ENCODE results near the gene ULBP1.
A peak's percentile ranks its signal among the peaks of the same experiment; 100 is the strongest.
"Not testable (repeated sequence)": the region's sequence is repeated elsewhere in the genome, so short reads cannot be mapped to it uniquely, and the experiment has no call there.

Gene ULBP1

DNA sequence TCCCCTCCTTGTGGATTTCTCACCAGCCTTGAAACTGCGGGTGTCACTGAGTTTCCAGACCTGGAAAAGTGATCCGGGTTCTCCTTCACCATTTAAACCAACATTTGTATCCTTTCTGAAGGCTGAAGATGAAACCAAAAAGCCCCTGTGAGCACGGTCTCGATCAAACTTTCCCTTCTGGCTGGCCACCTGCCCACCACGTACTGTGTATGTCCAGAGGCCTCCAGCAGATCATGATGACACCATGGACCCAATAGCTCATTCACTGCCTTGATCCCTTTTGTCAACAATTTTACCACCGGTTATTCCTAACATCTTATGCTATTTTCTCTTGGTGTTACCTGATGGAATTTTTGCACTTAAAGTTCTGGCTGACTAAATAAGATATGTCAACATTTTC is 15.6 kb downstream of the ULBP1 start:
- DNase-seq: no peak

DNA sequence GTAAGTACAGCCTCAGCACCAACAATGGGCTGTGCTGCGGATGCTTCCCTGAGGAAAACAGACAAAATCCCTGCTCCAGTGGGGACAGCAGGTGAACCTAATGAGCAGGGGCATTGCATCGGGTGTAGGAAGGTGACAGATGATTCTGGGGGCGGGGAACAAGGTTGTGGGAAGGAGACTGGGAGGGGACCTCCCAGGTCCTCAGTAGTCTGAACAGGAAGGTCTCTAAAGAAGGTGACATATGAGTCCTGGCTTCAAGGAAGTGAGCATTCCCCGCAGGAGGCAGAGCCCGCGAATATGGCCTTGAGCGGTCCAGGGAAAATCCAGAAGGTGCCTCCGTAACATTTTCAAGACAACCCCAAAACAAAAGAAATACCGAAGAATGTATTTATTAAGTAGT is 19.4 kb downstream of the ULBP1 start:
- DNase-seq: no peak

DNA sequence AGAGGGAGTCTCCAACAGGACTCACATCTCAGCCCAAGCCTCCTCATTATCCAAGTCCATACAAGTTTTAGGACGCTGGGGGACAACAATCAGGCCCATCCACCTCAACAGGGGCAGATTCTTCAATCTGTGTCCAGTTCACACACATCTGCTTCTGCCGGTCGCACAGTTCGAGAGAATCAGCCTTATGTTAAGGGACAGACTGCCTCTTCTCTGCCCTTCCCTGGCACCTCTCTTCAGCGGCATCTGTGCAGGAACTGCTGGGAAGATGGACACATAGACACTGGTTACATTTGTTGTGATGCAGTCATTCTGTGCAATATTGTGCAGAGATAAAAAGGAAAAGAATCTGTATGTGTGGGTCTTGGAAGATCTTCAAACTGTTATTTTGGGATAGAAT is 21.0 kb downstream of the ULBP1 start:
- DNase-seq: no peak

DNA sequence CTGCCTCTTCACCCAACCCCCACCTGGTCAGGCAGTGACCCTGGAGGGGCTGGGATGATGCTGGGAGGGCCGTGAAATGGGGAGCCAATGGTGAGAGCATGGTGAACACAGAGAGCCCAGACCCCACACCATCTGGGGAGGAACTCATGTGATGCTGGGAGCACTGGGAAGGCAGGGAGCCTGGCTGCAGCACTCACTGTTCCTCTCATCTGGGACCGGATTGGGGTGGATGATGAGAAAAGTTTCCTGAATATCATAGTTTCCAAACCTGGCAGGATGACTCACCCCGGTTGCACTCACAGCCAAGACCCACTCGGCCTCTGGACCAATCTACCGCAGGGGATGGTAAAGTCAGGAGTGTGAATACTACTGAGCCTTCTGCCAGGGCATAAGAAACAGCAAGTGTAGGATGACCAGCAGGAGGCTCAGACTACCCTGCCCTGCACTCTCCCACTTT is 21.8 kb downstream of the ULBP1 start:
- DNase-seq: no peak

DNA sequence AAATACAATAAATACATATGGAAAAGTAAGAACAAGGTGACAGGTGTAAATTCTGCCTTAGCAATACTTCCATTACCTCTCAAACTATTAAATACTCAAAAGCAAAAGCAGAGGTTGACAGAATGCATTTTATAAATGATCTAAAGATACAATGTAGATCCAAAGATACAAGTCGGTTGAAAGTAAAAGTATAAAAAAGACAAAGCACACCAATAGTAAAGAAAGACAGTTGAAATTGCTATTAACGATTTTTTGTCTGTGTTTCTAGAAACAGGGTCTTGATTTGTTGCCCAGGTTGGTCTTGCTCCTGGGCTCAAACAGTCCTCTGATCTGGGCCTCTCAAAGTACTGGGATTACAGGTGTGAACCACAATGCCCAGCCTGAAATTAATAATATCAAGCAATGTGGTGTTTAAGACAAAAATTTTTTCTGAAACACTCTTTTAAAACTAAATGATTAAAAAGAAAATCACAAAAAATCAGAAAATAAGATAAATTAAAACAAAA is 23.9 kb downstream of the ULBP1 start:
- no peak for DNase-seq

DNA sequence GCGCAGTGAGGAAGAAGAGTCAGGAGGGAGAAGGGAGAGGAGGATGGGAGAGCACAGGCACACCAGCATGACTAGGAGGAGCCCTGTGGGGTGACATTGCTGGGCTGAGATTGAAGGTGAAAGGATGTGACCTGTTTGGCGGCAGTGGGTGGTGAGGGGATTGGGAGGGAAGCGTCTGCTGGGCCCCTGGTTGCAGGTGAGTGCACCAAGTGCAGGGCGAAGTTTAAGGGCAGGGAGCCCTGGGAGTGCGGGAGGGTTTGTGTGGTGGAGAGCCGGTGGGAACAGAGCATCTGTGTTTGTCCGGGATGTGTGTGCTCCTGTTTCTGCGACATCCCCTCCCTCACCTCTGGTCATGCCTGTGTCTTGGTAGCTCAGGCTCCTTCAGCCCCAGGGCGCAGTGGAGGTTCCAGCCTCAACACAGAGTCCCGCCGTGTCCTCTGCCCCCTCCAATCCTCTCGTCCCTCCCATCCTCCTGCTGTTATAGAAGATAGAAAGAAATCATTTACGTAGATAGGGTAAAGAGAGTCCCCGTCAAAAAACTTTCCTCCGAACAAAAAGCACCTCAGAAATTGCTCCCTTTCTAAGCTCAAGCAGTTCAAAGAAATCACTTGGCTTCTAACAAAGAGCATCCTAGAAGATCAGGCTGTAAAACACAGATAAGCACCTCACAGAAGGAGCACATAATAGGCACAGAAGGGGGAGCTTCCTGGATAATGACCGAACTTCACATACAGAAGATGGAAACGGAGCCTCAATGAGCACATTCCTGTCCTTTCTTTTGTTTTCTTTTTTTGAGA is 25.0 kb downstream of the ULBP1 start:
- no peak for DNase-seq

DNA sequence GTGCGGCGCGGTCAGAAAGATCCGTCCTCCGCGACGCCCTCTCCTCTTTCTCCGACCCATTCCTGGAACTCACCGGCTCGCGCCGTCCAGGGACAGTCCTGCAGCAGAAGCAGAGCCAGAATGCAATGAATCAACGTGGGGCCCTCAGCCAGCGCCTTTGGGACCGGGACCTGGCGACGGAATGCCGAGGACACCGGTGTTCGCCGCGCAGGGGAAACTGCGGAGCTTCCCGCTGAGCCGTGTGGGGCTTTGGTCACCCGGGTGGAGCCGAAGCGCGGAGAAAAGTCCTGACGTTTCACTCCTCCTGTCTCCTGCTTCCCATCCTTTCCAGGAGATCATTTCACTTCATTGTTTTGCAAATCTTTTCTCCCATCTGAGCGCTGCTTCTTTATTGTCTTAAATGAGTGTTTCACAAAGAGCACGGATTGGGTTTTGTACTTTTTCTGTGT is 26.5 kb downstream of the ULBP1 start:
- DNase-seq: no peak

DNA sequence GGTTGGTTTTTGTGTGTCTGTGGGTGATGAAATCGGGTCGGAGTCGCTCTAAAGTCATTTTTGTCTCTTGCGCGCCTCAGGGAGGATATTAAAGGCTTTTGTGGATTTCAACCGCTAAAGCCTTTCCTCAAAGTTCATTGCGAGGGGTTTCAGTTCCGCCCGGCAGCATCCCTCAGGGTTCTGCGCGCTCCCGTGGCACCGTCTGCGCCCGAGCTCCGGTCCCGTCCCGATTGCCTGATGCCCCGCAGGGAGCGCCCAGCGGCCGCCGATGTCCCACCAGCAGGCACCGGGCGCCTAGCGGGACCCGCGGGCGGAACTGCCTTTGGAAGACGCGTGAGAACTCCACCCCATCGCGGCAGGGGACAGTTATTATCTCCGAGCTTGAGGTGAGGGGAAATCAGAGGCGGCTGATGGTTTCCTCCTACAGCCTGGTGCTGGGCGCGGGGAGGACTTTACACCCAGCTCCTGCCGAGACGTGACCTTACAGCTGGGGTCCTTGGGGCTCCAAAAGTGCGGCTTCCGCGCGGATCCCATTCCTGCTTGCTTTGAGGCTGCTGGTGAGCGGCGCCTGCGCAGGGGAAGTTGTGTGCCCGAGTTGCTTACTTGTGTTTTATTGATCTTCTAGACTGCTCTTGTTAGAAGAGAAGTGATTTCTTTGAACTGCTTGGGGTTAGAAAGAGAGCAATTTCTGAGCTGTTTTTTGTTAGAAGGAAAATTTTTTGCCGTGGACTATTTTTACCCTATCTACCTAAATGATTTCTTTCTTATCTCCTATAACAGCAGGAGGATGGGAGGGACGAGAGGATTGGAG is 27.1 kb downstream of the ULBP1 start:
- DNase-seq: no peak

DNA sequence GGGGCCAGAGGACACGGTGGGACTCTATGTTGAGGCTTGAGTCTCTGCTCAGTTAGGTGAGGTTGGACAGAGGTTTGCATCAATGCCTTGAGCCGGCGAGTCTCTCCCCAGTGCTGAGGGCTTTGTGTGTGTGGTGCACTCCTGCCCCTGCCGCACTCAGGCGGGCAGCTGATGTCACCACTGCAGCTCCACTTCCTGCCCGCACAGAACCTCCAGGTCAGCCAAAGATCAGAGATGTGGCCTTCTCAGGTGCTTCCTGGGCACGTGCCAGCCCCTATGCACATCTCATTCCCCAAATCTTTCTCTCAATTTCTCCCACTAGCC is 27.7 kb downstream of the ULBP1 start:
- DNase-seq: not testable (repeated sequence)

DNA sequence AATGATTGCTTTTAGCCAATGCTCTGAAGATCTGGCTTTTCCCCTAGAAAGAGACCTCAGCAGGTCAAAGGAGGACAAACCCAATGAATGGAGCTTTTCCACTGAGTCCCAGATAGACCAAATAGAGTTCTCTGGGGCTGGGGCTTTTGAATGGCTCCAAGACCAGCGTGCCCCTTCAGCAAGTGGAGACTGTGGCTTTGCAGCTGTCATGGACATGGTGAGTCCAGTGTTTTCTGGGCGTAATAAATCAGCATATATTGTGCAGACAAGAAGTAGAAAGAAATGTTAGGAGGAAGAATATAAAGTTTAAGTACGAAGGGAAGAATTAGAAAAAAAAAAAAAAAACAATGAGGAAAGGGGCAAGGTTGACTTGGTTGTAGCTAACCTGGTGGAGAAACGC is 28.1 kb downstream of the ULBP1 start:
- no peak for DNase-seq

DNA sequence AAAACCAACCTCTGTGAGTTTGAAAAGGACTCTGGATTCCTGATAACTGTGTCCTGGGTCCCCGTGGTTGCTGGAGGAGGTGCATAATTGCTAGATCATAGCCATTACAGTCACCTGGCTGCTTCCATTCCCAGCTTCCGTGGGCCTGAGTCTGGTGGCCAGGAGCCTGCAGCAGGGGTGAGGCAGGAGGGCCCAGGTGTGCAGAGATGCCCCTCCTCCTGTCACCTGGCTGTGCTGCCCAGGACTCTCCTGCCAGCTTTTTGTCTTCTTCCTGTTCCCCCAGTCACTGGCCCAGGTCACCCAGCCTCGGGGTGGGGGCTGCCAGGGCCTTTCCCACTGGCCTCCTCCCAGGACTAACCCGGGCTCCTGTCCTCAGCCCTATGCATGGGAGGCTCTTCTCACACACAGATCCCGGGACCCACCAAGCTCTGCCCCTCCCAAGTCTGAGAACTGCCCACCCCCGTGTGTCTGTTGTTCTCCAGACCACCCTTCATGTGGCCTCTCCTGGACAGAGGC is 31.6 kb downstream of the ULBP1 start:
- no peak for DNase-seq

DNA sequence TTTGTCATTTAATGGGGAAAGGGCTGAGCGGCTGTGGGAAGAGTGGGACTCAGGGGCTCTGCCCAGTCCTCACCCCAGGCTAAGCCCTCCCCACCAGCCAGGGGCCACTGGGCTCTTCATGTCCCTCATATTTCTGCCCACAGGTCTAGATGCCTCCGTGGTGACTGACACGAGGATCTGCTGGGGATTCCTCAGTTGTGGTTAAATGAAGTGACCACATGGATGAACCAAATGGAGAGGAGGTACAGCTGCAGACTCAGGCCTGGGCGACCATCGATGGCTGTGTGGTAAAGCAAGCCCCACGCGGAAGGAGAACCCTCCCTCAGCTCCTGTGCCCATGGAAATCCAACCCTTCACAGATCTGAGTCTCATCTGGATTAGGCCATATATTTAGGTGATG is 32.2 kb downstream of the ULBP1 start:
- DNase-seq: no peak

DNA sequence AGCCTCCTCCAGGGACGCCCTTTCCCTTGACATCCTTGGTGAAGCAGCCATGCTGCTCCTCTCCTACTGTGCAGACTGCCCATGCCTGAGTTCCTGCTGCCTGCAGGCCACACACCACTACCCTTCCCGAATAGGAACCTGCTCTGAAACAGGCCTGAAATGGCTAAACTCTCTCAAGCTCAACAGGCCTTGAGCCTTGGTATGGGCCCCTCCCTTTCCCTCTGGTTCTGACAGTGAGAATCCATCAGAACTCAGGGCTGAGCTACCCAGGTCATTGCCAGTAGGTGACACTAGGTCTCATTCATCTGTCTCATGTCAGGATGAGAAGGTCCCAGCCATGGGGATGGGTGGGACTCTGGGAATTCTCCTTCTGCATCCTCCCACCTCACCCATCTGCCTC is 35.9 kb downstream of the ULBP1 start:
- DNase-seq: no peak

DNA sequence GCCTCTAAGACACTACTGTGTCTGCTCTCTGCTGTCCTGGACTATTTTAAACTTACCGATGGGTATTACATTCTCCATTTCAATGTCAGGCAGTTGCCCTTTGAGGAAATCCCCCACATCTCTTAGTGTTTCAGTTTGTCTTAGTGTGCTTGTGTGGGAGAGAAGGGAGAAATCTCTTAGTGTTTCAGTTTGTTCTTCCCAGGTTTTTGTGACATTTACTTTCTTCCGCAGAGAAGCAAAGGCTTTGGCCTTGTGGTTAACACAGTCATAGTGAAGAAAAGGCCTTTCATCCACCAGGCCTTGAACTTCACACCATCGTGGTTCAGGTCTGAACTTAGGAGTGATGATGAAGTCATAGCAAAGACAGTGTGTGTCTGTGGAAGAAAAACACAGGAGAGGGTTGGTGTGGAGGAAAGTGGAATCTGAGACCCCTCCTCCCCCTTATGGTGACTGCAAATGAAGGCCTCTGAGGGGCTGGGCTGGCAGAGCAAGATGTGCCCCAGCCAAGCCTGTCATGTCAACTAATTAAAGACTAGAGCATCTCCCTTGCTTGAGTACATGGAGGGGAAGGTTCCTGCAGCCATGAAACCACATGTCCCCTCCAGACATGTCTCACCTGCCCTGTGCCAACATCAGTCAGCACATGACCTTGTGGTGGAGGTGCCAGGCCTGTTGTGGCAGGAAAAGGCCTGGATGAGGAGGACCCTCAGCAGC is 37.7 kb downstream of the ULBP1 start:
- DNase-seq: no peak

DNA sequence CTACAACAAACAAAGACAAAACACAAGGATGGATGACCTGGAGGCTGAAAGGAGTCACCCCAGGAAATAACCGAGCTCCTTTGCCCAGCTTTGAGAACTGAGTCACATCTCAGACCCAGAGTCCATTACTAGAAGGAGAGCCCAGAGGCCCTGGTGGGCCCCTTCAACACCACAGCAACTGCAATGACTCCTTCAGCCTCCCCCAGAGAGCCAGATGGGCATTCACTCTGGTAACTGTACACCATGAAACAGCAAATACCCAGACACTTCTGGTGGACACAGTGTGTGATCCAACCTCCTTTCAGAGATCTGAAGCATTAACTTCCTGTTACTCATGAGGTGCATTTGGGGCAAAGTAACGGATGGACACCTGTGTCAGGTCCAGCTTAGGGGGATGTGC is 39.0 kb downstream of the ULBP1 start:
- no peak for DNase-seq

DNA sequence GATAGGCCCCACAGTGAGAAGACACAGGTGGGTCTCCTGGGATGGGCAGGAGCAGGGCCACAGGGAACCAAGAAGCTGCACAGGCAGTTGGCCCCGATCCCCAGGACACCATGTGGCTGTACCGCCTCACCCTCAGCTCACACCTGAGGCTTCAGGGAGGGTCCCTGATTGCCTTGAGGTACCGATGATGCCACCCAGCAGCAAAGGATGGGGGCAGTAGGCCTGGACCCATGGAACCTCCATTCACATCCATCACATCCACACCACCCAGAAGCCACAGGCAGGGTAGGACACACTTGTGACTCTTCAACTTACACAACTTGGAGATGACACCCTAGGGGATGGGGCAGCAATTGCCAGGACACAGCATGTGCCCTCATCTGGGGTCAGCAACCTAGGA is 39.9 kb downstream of the ULBP1 start:
- not testable (repeated sequence) for DNase-seq

DNA sequence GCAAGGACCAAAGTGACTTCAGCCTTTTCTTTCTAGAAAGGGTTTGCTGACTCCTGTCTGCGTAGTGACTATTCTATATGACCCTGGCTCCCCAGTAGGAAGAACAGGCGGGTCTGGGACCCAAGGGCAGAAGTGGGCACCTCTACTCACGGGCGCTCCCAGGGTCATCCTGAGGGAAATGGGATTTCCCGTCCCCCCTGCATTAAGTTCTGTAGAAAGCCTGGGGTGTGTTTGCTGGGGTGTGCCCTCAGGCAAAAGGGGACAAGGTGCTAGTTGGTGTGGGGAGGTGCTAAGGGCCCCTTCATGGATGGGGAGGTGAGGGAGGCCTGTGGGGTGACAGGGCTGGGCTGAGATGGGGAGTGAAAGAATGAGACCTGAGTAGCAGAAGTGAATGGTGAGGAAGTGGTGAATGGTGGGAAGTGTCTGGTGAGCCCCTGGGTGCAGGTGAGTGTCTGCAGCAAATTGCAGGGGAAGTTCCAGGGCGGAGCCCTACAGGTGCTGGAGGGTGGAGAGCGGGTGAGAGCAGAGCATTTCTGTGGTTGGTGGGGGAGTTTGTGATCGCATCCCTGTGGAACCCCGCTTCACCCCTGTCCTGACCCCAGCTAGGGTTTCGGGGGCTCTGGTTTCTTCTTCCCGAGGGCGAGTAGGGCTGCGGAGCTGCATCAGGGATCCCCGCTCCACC is 40.5 kb downstream of the ULBP1 start:
- no peak for DNase-seq

DNA sequence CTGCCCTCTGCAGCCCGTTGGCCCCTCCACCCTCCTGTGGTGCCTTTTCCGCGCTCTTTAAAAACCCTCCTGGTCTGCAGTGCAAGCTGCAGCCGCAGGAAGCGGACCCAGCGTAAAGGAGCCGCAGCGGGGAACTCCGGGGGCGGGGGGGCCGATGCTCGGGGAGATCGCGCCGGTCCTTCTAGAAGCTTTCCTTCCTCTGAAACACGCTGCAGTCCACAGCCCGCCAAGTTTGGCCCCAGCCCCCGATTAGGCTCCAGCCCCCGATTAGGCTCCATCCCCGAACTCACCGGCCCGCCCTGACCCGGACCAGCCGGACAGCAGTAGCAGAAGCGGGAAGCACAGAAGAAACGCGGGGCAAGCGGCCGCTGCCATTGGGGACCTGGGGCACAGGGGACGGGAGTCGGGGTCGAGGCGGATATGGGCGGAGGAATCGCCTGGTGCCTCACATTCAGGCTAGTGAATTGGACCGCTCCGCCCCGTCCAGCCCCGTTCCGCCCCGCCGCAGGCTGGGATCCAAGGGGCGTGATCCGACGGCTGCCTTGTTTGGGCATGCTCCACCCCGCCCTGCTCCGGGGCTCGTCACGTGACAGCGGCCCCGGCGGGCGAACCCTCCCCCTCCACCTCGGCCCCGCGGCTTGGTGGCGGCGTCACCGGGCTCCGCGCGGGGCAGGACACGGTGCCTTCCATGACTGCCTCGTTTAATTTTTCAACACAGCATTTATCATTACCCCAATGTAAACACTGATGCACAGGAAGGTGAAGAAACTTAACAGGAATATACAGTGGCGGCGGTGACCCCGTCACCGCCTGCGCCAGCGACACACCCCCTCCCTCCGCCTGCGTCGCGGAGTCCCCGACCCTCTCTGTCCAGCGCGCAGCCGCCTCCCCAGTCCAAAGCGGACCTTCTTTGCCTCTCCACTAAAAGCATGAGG is 41.3 kb downstream of the ULBP1 start:
- DNase-seq: peak; percentile 89

DNA sequence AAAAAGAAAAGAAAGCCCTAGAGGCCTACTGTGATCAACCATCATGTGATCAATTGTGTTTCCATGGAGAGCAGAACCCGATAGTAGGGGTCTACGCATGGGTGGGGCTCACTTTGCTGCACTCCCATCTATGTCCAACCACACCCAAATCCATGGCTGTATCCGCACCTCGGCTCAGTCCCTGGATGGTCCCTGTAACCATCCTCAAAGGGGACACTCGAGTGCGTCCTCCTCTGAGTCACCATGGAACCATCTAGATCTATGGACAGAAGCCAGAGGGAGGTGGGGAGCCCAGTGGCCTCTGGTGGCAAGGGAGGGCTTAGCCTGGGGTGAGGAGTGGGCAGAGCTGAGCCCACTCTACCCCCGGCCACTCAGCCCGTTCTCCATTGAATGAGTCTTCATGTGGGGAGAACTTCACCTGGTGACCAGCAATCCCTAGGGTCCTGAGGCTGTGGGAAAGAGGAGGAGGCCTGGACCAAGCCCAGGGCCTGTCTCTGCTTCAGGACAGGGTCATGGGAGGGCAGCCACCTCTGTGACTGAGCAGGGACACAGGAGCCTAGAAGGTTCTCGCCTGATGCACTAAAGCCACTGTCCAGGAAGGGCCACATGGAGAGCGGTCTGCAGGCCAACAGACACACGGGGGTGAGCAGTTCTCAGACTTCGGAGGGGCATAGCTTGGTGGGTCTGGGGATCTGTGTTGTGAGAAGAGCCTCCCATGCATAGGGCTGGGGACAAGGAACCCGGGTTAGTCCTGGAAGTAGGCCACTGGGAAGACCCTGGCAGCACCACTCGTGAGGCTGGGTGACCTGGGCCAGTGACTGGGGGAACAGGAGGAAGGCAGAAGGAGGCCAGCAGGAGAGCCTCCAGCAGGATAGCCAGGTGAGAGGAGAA is 42.3 kb downstream of the ULBP1 start:
- no peak for DNase-seq

DNA sequence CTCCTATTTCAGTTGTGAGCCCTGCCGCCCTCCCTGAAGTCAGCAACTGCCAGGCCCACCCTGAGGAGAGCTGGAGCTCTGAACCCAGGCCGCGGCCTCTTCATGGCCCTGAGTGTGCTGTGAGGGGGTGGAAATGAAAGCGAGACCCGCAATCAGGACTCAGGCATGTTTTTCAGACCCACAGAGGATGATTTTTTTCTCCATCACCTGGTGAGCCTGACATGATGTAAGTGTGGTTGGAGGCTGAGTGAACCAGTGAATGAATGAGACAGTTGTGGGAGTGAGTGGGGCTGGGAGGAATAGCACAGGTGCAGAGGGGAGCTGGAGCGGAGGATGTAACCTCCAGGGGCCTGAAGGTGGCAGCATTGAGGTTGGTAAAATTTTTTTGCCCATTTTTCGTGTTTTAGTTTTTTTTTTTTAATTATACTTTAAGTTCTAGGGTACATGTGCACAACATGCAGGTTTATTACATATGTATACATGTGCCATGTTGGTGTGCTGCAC is 43.3 kb downstream of the ULBP1 start:
- no peak for DNase-seq

All from fibroblast of skin of right biceps (primary cell).